Transverse colon (tissue), 4 donors: ENCODE data around the gene NEO1. TPM values are rescaled to one million over a fixed set of nuclear protein-coding genes. Genes with fewer than 3 reads are reported as not detected.

Experiments
- DNase-seq: peaks from one replicate; pipeline ENCODE4 v3.0.0-alpha.2; 2019
- H3K27ac ChIP-seq, 4 donors: fragments of 200-600 bp; sonication (generic); 2 replicates each; pipeline ENCODE4 v1.5.1; 2016 to 2018; ENCODE audit warnings: inconsistent platforms in 4 of 4
- H3K27me3 ChIP-seq: fragments of 200-600 bp; sonication (generic); 2 replicates; pipeline ENCODE4 v1.5.1; 2017; ENCODE audit warnings: inconsistent platforms
- H3K36me3 ChIP-seq, 4 donors: fragments of 200-600 bp; sonication (generic); 2 replicates each; pipeline ENCODE4 v1.5.1; 2017 to 2019; ENCODE audit warnings: inconsistent platforms in 4 of 4
- H3K4me1 ChIP-seq, 4 donors: fragments of 200-600 bp; sonication (generic); 2 replicates each; pipeline ENCODE4 v1.5.1; 2017 to 2020; ENCODE audit warnings: inconsistent platforms in 4 of 4
- H3K4me3 ChIP-seq, 4 donors: fragments of 200-600 bp; sonication (generic); 1 replicate in 1 of 4; 2 replicates in 3 of 4; pipeline versions ENCODE4 v1.5.1 to v1.6.1; 2017 to 2019; ENCODE audit warnings: inconsistent platforms in 4 of 4
- H3K9me3 ChIP-seq, 2 donors: fragments of 200-600 bp; sonication (generic); 2 replicates each; pipeline ENCODE4 v1.5.1; 2017 to 2019; ENCODE audit warnings: inconsistent platforms in 2 of 2
- EP300 ChIP-seq: sonication (generic); formaldehyde crosslinking; IDR thresholded peaks from one replicate; pipeline ENCODE4 v1.6.1; 2017; ENCODE audit warnings: antibody characterized with exemption, low read depth
- POLR2A ChIP-seq: fragments of 450-650 bp; IDR thresholded peaks from one replicate; pipeline ENCODE4 v1.6.1; 2016; ENCODE audit warnings: antibody characterized with exemption, mild to moderate bottlenecking, moderate library complexity
- POLR2AphosphoS5 ChIP-seq, 3 donors: sonication (generic); formaldehyde crosslinking; IDR thresholded peaks; one replicate each; pipeline ENCODE4 v1.6.1; 2016; ENCODE audit warnings: antibody characterized with exemption in 3 of 3
- WGBS, 2 donors: methylation state at CpG; one replicate each; pipeline ENCODE4 v1.1.5; 2018; ENCODE audit warnings: low coverage in 1 of 2; 5-methylcytosine and 5-hydroxymethylcytosine counted together
- in situ Hi-C, 4 donors: fragments of 200-750 bp; cut with MboI; loops; one replicate each; pipeline versions ENCODE4 v1.15.0 to v1.15.1; 2017; ENCODE audit warnings: low sequenced_read_pairs in 3 of 4, low pct_ligation_motif_present in 1 of 4, low pct_unique_long_range_greater_than_20kb in 1 of 4
- intact Hi-C: fragments of 100-400 bp; cut with DNase I; formaldehyde crosslinking; loops from one replicate; pipeline ENCODE4 v1.15.1; 2023; ENCODE audit warnings: low total_unique reads
- total RNA-seq, 4 donors: library from RNA; depleted of rRNA; stranded (reverse); fragments of >200 nt; gene quantifications; one replicate each; pipeline ENCODE4 v1.1.0, GENCODE V29; 2016
- TF ChIP-seq, protein P1 (sequence below), 5 experiments: fragments of 200-600 bp in 3 of 5; fragments of 450-650 bp in 2 of 5; sonication (generic) in 3 of 5; IDR thresholded peaks; 1 replicate in 2 of 5; 2 replicates in 3 of 5; pipeline ENCODE4 v1.5.1; 2016 to 2017; ENCODE audit warnings: antibody characterized with exemption in 5 of 5, inconsistent platforms in 3 of 5, mild to moderate bottlenecking in 2 of 5, moderate library complexity in 1 of 5

NEO1 gene
- total RNA-seq, 4 donors from 2014 or later = 100 to 188 (median 135) TPM

DNA sequence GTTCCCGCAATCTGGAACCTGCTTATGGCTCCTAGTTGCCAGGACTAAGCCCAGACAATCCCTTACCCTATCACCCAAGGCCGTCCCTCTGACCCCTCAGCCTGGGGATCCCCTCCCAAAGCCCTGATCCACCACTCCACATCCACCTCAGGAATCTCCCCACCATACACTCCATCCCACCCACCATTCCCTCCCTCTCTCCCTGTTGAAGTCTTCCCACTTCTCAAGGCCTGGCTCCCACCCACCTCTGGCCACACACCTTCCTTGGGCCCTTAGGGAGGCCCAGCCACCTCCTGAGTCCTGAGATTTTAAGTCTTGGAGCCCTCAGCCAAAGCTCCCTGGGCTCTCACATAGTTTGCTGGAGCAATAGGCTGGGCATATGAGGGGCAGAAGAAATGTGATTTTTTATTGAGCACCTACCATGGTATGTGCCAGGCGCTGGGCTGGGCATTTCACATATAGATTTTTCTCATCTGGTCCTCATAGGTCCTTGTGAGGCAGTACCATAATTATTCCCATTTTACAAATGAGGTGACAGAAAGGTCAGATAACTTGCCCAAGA lies 268.4 kb downstream of the NEO1 start:
- Histone ChIP-seq H3K27ac (no peak overlapping the region), H3K27me3 (peaks cover 19% of the 10 kb centered on the region), H3K4me1 (no peaks in the 10 kb centered on the region), H3K36me3 (no peaks in the 10 kb centered on the region), H3K4me3 (no peak overlapping the region), H3K9me3 (no peaks in the 10 kb centered on the region)
- no peak for DNase-seq
- 94% methylated on average over 3 of the region's 3 CpGs; no CpG with 5 or more reads in 1 of the 2 donors for WGBS, 2 donors
- in situ Hi-C loops = no loop called here
- TF ChIP-seq EP300 (no peak), POLR2AphosphoS5 (IDR thresholded peaks at IDR 0.05) (no peak), POLR2A (no peak)
- TF ChIP-seq, protein P1, sequence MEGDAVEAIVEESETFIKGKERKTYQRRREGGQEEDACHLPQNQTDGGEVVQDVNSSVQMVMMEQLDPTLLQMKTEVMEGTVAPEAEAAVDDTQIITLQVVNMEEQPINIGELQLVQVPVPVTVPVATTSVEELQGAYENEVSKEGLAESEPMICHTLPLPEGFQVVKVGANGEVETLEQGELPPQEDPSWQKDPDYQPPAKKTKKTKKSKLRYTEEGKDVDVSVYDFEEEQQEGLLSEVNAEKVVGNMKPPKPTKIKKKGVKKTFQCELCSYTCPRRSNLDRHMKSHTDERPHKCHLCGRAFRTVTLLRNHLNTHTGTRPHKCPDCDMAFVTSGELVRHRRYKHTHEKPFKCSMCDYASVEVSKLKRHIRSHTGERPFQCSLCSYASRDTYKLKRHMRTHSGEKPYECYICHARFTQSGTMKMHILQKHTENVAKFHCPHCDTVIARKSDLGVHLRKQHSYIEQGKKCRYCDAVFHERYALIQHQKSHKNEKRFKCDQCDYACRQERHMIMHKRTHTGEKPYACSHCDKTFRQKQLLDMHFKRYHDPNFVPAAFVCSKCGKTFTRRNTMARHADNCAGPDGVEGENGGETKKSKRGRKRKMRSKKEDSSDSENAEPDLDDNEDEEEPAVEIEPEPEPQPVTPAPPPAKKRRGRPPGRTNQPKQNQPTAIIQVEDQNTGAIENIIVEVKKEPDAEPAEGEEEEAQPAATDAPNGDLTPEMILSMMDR (IDR thresholded peaks at IDR 0.05) = no peak
- intact Hi-C loops = no loop called here

GRCh38 chr15:73321496-73322450 lies 269.5 kb downstream of the NEO1 start:
- TF ChIP-seq EP300 (no peak), POLR2A (no peak)
- TF ChIP-seq, protein P1 (IDR thresholded peaks at IDR 0.05) = no peak
- H3K4me3 ChIP-seq = no peak overlapping the region
- peaks cover 19% of the 10 kb centered on the region for H3K27me3 ChIP-seq
- no peak for DNase-seq
- H3K27ac ChIP-seq = no peak overlapping the region
- no peaks in the 10 kb centered on the region for H3K36me3 ChIP-seq
- intact Hi-C loops = no loop called here
- no peaks in the 10 kb centered on the region for H3K4me1 ChIP-seq
- H3K9me3 ChIP-seq = no peaks in the 10 kb centered on the region
- in situ Hi-C loops = no loop called here
- 78 to 91% methylated on average over 8 to 17 of the region's 17 CpGs for whole genome bisulfite sequencing, 2 donors

DNA sequence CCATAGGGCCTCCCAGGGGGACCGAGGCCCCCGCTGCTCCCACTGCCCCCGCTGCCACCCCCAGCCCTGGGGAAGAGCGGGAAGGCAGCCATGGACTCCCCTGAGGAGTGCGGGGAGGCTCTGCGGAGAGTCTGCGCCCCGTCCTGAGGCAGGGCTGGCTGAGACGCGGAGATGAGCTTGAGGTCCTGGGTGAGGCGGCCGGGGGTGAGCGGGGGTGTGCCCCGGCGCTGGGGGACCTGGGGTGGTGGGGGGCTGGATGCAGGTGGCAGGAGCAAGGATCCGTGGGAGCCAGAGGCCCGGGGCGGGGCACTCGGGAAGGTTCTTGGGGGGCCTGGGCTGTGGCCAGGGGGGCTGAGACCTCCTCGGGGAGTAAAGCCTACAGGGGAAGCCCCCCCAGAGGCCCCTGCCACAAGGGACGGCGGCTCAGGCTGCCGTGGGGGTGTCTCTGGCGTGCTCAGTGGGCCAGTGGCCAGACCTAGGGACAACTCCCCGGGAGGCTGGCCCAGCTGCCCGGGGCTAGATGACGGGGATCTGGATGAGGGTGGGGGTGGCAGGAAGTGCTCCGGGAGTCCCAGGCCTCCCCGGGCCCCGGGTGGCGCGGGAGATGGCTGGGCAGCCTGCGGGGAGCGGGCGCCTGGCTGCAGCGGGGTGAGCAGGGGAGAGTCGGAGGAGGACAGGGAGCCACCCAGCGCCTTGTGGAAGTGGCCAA lies 270.6 kb downstream of the NEO1 start:
- Histone ChIP-seq H3K27me3 (peaks cover 19% of the 10 kb centered on the region), H3K4me3 (no peak overlapping the region), H3K36me3 (no peaks in the 10 kb centered on the region), H3K27ac (no peak overlapping the region), H3K4me1 (no peaks in the 10 kb centered on the region), H3K9me3 (no peaks in the 10 kb centered on the region)
- in situ Hi-C loops = no loop called here
- intact Hi-C loops = no loop called here
- 79% methylated on average over 23 of the region's 38 CpGs; no CpG with 5 or more reads in 1 of the 2 donors for WGBS, 2 donors
- TF ChIP-seq, protein P1 (IDR thresholded peaks at IDR 0.05) = no peak
- TF ChIP-seq POLR2AphosphoS5 (IDR thresholded peaks at IDR 0.05) = no peak
- no peak for TF ChIP-seq POLR2A
- TF ChIP-seq EP300 = no peak
- DNase-seq = no peak

DNA sequence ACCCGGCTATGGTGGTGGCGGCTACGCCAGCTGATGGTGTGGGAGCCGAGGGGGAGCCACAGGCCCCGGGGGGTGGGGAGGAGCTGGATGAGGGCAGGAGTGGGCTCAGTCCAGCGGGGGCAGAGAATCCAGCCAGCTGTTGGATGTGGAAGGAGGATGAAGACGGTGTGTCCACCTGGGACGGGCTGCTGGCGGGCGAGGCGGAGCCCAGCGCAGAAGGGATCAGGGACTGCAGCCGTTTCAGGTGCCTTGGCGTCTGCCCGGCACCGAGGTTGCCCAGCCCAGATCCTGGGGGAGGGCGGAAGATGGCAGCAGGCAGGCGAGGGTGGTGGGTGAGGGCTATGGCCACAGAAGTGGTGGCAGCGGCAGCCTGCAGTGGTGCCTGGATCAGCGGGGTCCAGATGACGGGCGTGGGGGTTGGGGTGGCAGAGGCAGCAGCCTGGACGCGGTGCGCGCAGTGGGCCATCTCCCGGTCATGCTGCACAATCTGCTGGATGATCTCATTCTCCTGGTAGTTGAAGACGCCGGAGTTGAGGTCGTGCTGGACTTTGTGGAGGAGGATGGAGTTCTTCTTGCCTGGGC lies 271.2 kb downstream of the NEO1 start:
- Histone ChIP-seq H3K36me3 (no peaks in the 10 kb centered on the region), H3K4me1 (no peaks in the 10 kb centered on the region), H3K4me3 (no peak overlapping the region), H3K27me3 (peaks cover 19% of the 10 kb centered on the region), H3K9me3 (no peaks in the 10 kb centered on the region), H3K27ac (no peak overlapping the region)
- 94 to 95% methylated on average over 4 to 30 of the region's 30 CpGs for WGBS, 2 donors
- DNase-seq = no peak
- no peak for TF ChIP-seq EP300
- TF ChIP-seq, protein P1 (IDR thresholded peaks at IDR 0.05) = no peak
- no peak for TF ChIP-seq POLR2AphosphoS5 (IDR thresholded peaks at IDR 0.05)
- TF ChIP-seq POLR2A = no peak
- intact Hi-C loops (no loop called here), in situ Hi-C loops (no loop called here)
